Measurements from ENCODE around the gene BCL7A.

The BCL7A gene

DNA sequence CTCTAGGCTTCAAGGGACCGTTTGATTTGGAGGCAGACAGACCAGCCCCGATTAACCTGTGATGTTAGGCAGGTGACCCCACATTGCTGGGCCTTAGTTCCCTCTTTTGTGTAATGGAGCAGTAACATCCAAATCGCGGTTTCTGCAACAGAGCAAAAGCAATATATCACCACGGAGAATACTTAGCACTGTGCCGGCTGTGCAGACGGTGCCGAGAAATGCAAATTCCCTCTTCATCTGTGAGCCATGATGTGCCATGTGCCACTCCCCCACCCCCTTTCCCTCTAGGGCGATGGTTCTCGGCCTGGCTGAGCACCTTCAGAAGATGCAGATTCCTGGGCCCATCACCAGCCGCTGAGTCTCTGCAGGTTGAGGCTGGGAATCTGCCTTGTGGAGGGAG is 10.9 kb downstream of the BCL7A start:
- Histone ChIP-seq H3K4me2 (ENCODE audit: low read depth, low read length, poor library complexity, severe bottlenecking) (no peak overlapping the region), H3K4me1 (ENCODE audit: insufficient read depth, low read length, poor library complexity, severe bottlenecking) (peaks cover 9% of the 10 kb centered on the region), H3K9ac (ENCODE audit: low read depth, low read length, poor library complexity, severe bottlenecking) (no peak overlapping the region), H3K79me2 (ENCODE audit: insufficient read depth, low read length) (peaks cover 60% of the 10 kb centered on the region), H3K9me3 (ENCODE audit: insufficient read depth, low read depth, low read length) (no peaks in the 10 kb centered on the region), H2AFZ (ENCODE audit: low read length) (no peak overlapping the region), H3K27me3 (ENCODE audit: insufficient read depth, low read length, poor library complexity, severe bottlenecking) (no peaks in the 10 kb centered on the region), H3F3A (ENCODE audit: low read depth) (no peaks in the 10 kb centered on the region), H3K36me3 (ENCODE audit: insufficient read depth, low read length) (peaks cover 34% of the 10 kb centered on the region; the same call in 1 of the 2 replicates), H3K4me3 (ENCODE audit: low read length, poor library complexity, severe bottlenecking) (no peak overlapping the region), H3K9me2 (replicated peaks; ENCODE audit: low read depth, low read length) (no peaks in the 10 kb centered on the region), H4K20me1 (ENCODE audit: insufficient read depth, low read length, poor library complexity, severe bottlenecking) (peaks cover 32% of the 10 kb centered on the region)
- TF ChIP-seq EZH2phosphoT487 (IDR thresholded peaks at IDR 0.05; ENCODE audit: borderline replicate concordance): no peak
- TF ChIP-seq, protein P1, sequence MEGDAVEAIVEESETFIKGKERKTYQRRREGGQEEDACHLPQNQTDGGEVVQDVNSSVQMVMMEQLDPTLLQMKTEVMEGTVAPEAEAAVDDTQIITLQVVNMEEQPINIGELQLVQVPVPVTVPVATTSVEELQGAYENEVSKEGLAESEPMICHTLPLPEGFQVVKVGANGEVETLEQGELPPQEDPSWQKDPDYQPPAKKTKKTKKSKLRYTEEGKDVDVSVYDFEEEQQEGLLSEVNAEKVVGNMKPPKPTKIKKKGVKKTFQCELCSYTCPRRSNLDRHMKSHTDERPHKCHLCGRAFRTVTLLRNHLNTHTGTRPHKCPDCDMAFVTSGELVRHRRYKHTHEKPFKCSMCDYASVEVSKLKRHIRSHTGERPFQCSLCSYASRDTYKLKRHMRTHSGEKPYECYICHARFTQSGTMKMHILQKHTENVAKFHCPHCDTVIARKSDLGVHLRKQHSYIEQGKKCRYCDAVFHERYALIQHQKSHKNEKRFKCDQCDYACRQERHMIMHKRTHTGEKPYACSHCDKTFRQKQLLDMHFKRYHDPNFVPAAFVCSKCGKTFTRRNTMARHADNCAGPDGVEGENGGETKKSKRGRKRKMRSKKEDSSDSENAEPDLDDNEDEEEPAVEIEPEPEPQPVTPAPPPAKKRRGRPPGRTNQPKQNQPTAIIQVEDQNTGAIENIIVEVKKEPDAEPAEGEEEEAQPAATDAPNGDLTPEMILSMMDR (conservative IDR thresholded peaks at IDR 0.05; ENCODE audit: low read length): no peak

DNA sequence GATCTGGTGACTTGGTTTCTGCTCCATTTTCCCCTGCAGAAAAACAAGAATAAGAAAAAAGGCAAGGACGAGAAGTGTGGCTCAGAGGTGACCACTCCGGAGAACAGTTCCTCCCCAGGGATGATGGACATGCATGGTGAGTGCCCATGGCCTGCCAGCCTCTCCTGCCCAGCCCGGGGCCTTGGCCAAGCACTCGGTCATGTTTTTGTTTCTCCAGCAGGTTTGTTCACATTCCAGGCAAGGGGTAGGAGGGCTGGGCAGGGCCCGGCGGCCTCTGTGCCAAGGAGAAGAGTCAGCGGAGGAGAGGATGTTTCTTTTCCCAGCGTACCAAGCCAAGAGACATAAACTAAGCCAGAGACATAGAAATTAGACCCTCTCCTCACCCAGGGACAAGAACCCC is 13.6 kb downstream of the BCL7A start:
- peaks cover 33% of the 10 kb centered on the region; the same call in 1 of the 2 replicates for H3K79me2 ChIP-seq (ENCODE audit: insufficient read depth, low read length)
- no peaks in the 10 kb centered on the region for H3K9me3 ChIP-seq (ENCODE audit: insufficient read depth, low read depth, low read length)
- TF ChIP-seq EZH2phosphoT487 (IDR thresholded peaks at IDR 0.05; ENCODE audit: borderline replicate concordance): no peak
- TF ChIP-seq, protein P1 (conservative IDR thresholded peaks at IDR 0.05; ENCODE audit: low read length): no peak
- H3K9ac ChIP-seq (ENCODE audit: low read depth, low read length, poor library complexity, severe bottlenecking): no peak overlapping the region
- peaks cover 9% of the 10 kb centered on the region for H4K20me1 ChIP-seq (ENCODE audit: insufficient read depth, low read length, poor library complexity, severe bottlenecking)
- peaks cover 45% of the 10 kb centered on the region; the same call in 1 of the 2 replicates for H3K36me3 ChIP-seq (ENCODE audit: insufficient read depth, low read length)
- no peak overlapping the region for H3K4me2 ChIP-seq (ENCODE audit: low read depth, low read length, poor library complexity, severe bottlenecking)
- H2AFZ ChIP-seq (ENCODE audit: low read length): no peak overlapping the region
- H3K9me2 ChIP-seq (replicated peaks; ENCODE audit: low read depth, low read length): no peaks in the 10 kb centered on the region
- H3K27me3 ChIP-seq (ENCODE audit: insufficient read depth, low read length, poor library complexity, severe bottlenecking): no peaks in the 10 kb centered on the region
- H3F3A ChIP-seq (ENCODE audit: low read depth): no peaks in the 10 kb centered on the region
- H3K4me1 ChIP-seq (ENCODE audit: insufficient read depth, low read length, poor library complexity, severe bottlenecking): no peaks in the 10 kb centered on the region
- H3K4me3 ChIP-seq (ENCODE audit: low read length, poor library complexity, severe bottlenecking): no peak overlapping the region

DNA sequence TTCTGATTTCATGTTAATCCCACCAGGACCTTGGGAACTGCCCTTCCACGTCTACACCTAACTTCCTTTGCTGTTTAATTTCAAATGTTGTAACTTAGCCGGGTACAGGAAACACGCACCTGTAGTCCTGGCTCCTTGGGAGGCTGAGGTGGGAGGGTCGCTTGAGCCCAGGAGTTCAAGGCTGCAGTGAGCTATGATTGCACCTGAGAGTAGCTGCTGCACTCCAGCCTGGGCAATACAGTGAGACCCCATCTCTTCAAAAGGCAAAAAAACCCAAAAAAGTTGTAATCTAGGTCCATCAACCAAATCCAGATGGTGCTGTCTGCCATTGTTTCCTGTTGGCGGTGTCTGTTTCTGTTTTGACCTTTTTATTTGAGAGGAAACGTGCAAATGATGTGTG is 14.5 kb downstream of the BCL7A start:
- no peak overlapping the region for H3K4me2 ChIP-seq (ENCODE audit: low read depth, low read length, poor library complexity, severe bottlenecking)
- no peak overlapping the region for H3K4me3 ChIP-seq (ENCODE audit: low read length, poor library complexity, severe bottlenecking)

More for the DNA sequence above, 14.5 kb downstream of the BCL7A start:
- H3K4me1 ChIP-seq (ENCODE audit: insufficient read depth, low read length, poor library complexity, severe bottlenecking): no peaks in the 10 kb centered on the region
- no peaks in the 10 kb centered on the region for H3F3A ChIP-seq (ENCODE audit: low read depth)
- TF ChIP-seq, protein P1 (conservative IDR thresholded peaks at IDR 0.05; ENCODE audit: low read length): no peak
- no peak for TF ChIP-seq EZH2phosphoT487 (IDR thresholded peaks at IDR 0.05; ENCODE audit: borderline replicate concordance)
- H3K79me2 ChIP-seq (ENCODE audit: insufficient read depth, low read length): peaks cover 26% of the 10 kb centered on the region; the same call in 1 of the 2 replicates
- H3K9me2 ChIP-seq (replicated peaks; ENCODE audit: low read depth, low read length): no peaks in the 10 kb centered on the region
- no peaks in the 10 kb centered on the region for H3K27me3 ChIP-seq (ENCODE audit: insufficient read depth, low read length, poor library complexity, severe bottlenecking)
- H3K9me3 ChIP-seq (ENCODE audit: insufficient read depth, low read depth, low read length): no peaks in the 10 kb centered on the region
- no peak overlapping the region for H3K9ac ChIP-seq (ENCODE audit: low read depth, low read length, poor library complexity, severe bottlenecking)
- H4K20me1 ChIP-seq (ENCODE audit: insufficient read depth, low read length, poor library complexity, severe bottlenecking): peaks cover 8% of the 10 kb centered on the region
- no peak overlapping the region for H2AFZ ChIP-seq (ENCODE audit: low read length)
- peaks cover 54% of the 10 kb centered on the region; the same call in 1 of the 2 replicates for H3K36me3 ChIP-seq (ENCODE audit: insufficient read depth, low read length)
